Kidney (tissue), 14 donors: Measurements from ENCODE around the gene NPHP4. TPM values are rescaled to one million over a fixed set of nuclear protein-coding genes. Genes with fewer than 3 reads are reported as not detected.

ENCODE experiments used
- DNase-seq, 5 donors: peaks; one replicate each; pipeline ENCODE4 v3.0.0-alpha.2; 2013 to 2020
- FAIRE-seq: peaks from 2 replicates; lab custom pipeline; 2012; peaks lifted over from hg19 to GRCh38; lab: Jason Lieb, UNC
- H3K27ac ChIP-seq, 2 donors: one replicate each; pipeline ENCODE4 v1.7.0; 2013; ENCODE audit warnings: low read depth in 2 of 2, low read length in 2 of 2, inconsistent platforms in 1 of 2
- H3K27me3 ChIP-seq: one replicate; pipeline ENCODE4 v1.7.1; 2013; ENCODE audit warnings: low read length, inconsistent platforms; ENCODE audit not compliant: control insufficient read depth, insufficient read depth
- H3K36me3 ChIP-seq, 3 donors: one replicate each; pipeline versions ENCODE4 v1.7.0 to v1.7.1; 2013; ENCODE audit warnings: low read length in 3 of 3, control low read depth in 1 of 3, inconsistent platforms in 1 of 3; ENCODE audit not compliant: insufficient read depth in 3 of 3, control insufficient read depth in 2 of 3
- H3K4me1 ChIP-seq, 3 donors: one replicate each; pipeline versions ENCODE4 v1.7.0 to v1.7.1; 2013; ENCODE audit warnings: low read length in 3 of 3, inconsistent platforms in 1 of 3, low read depth in 1 of 3; ENCODE audit not compliant: control insufficient read depth in 2 of 3, insufficient read depth in 2 of 3
- H3K4me3 ChIP-seq, 3 donors: one replicate each; pipeline versions ENCODE4 v1.7.0 to v1.8.1; 2013; ENCODE audit warnings: low read length in 3 of 3, control low read depth in 1 of 3, inconsistent platforms in 1 of 3
- H3K9ac ChIP-seq, 3 donors: one replicate each; pipeline versions ENCODE4 v1.7.0 to v1.7.1; 2013; ENCODE audit warnings: low read length in 3 of 3, control low read depth in 1 of 3, inconsistent platforms in 1 of 3
- H3K9me3 ChIP-seq, 3 donors: one replicate each; pipeline versions ENCODE4 v1.7.0 to v1.7.1; 2013; ENCODE audit warnings: low read length in 3 of 3, control low read depth in 1 of 3, inconsistent platforms in 1 of 3; ENCODE audit not compliant: control insufficient read depth in 2 of 3, insufficient read depth in 1 of 3
- intact Hi-C: fragments of 100-400 bp; cut with DNase I; formaldehyde crosslinking; loops from one replicate; pipeline ENCODE4 v1.11.1; 2022
- polyA plus RNA-seq: library from polyadenylated mRNA; stranded (reverse); fragments of 350-450 nt; fragmentation: Illumina TruSeq; extraction: RNeasy Lipid Tissue Mini Kit (QIAGEN cat#74804); gene quantifications from one replicate; pipeline ENCODE4 v1.2.3, GENCODE V29; 2014; ENCODE audit warnings: low read depth, low replicate concordance; ENCODE audit not compliant: insufficient read depth
- total RNA-seq: library from RNA; stranded (reverse); fragmentation: NEBNext Ultra II Directional; extraction: Animal tissue kit (Norgen Biotek cat#: 25700); gene quantifications from one replicate; pipeline ENCODE4 v1.2.1, GENCODE V29; 2021
- TF ChIP-seq, protein P1 (sequence below): IDR thresholded peaks from 3 replicates; pipeline ENCODE4 v1.5.1; 2012; ENCODE audit warnings: mild to moderate bottlenecking, moderate library complexity, borderline replicate concordance; ENCODE audit not compliant: insufficient read depth; ENCODE audit errors: extremely low read depth
- donor health status: control.
- donor health status: control.
- donor health status: control.
- donor health status: control.
- donor health status: control.
- donor health status: DM: yes; HTN: yes; CAD: no.
- donor health status: Normal renal cell carcinoma (clear cell type).

Gene NPHP4
- total and polyA plus RNA-seq, 2 donors from 2014 or later: 2.9 to 16.1 TPM

- no peak for DNase-seq
- Histone ChIP-seq H3K27me3 (no peaks in the 10 kb centered on the region), H3K4me1 (no peaks in the 10 kb centered on the region), H3K36me3 (no peaks in the 10 kb centered on the region), H3K4me3 (no peak overlapping the region), H3K27ac (no peak overlapping the region), H3K9ac (no peak overlapping the region), H3K9me3 (peaks cover 0 to 3% (median 0%) of the 10 kb centered on the region in 3 donors)
- TF ChIP-seq, protein P1, sequence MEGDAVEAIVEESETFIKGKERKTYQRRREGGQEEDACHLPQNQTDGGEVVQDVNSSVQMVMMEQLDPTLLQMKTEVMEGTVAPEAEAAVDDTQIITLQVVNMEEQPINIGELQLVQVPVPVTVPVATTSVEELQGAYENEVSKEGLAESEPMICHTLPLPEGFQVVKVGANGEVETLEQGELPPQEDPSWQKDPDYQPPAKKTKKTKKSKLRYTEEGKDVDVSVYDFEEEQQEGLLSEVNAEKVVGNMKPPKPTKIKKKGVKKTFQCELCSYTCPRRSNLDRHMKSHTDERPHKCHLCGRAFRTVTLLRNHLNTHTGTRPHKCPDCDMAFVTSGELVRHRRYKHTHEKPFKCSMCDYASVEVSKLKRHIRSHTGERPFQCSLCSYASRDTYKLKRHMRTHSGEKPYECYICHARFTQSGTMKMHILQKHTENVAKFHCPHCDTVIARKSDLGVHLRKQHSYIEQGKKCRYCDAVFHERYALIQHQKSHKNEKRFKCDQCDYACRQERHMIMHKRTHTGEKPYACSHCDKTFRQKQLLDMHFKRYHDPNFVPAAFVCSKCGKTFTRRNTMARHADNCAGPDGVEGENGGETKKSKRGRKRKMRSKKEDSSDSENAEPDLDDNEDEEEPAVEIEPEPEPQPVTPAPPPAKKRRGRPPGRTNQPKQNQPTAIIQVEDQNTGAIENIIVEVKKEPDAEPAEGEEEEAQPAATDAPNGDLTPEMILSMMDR: no peak
- intact Hi-C loops: no loop called here
- no peak for FAIRE-seq
Observed at GRCh38 chr1:5818755-5819154, 173.5 kb downstream of the NPHP4 start.

DNA sequence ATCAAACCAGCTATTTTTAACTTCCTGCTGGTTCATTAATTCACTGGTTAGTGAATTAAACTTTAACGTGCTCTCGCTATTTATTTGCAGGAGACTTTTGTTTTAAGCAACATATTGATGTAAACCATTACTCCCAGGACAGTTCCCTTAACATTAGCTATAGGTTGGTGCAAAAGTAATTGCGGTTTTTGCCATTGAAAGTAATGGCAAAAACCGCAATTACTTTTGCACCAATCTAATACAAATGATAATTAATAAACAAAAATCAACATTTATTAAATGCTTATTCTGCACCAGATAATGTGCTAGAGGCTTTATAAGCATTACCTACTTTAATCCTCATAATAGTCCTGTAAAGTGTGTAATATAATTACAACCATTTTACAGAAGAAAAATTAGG is 176.5 kb downstream of the NPHP4 start:
- Histone ChIP-seq H3K4me3 (no peak overlapping the region), H3K36me3 (no peaks in the 10 kb centered on the region), H3K27me3 (no peaks in the 10 kb centered on the region), H3K4me1 (no peaks in the 10 kb centered on the region), H3K9ac (no peak overlapping the region), H3K27ac (no peak overlapping the region), H3K9me3 (peaks cover 0 to 3% (median 0%) of the 10 kb centered on the region in 3 donors)
- no peak for DNase-seq
- TF ChIP-seq, protein P1: no peak
- no peak for FAIRE-seq
- intact Hi-C loops: no loop called here

GRCh38 chr1:5815211-5815610 is 177.0 kb downstream of the NPHP4 start:
- H3K4me1 ChIP-seq: no peaks in the 10 kb centered on the region
- FAIRE-seq (no peak), DNase-seq (no peak)
- H3K9ac ChIP-seq: no peak overlapping the region
- no peaks in the 10 kb centered on the region for H3K27me3 ChIP-seq
- H3K9me3 ChIP-seq: peaks cover 0 to 3% (median 0%) of the 10 kb centered on the region in 3 donors
- no peak overlapping the region for H3K4me3 ChIP-seq
- no peak overlapping the region for H3K27ac ChIP-seq
- TF ChIP-seq, protein P1: no peak
- no peaks in the 10 kb centered on the region for H3K36me3 ChIP-seq
- intact Hi-C loops: no loop called here

DNA sequence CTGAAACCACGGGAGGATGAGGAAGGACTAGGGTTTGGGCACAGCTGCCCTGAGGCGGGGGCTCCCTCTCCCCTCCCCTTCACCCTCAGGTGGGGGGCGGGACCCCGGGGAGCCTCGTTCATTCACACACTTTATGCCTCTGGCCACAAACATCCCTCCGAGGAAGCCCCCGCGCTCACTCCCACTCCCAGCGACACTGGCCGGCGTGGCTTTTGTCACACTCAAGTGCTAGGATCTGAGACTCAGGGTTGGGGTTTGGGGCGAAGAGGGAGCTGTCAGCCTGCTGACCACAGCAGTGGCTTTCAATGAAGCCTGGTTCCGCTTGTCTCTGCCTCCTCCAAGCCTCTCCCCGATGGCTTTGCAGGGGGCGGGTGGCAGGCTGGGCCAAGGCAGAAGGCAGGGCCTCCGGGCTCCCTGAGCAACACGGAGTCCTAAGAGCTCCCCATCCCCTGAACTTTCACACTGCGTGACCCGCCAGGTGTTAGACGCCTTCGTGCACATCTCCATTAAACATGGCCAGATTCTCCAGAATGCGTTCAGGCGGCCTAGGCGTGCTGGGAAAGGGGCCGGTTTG is 178.1 kb downstream of the NPHP4 start:
- no peak for DNase-seq

More for the DNA sequence above, 178.1 kb downstream of the NPHP4 start:
- Histone ChIP-seq H3K4me1 (no peaks in the 10 kb centered on the region), H3K9me3 (peaks cover 0 to 3% (median 0%) of the 10 kb centered on the region in 3 donors), H3K27me3 (no peaks in the 10 kb centered on the region), H3K9ac (no peak overlapping the region), H3K4me3 (no peak overlapping the region), H3K27ac (no peak overlapping the region), H3K36me3 (no peaks in the 10 kb centered on the region)
- TF ChIP-seq, protein P1: no peak
- intact Hi-C loops: no loop called here
- no peak for FAIRE-seq
